ENCODE measurements around the gene TIMM10. TPM values are rescaled to one million over a fixed set of nuclear protein-coding genes. Genes with fewer than 3 reads are reported as not detected.
A peak's percentile ranks its signal among the peaks of the same experiment; 100 is the strongest.

Gene TIMM10
- total RNA-seq, 2 experiments from 2014 or later, result 44.0 to 48.1 TPM

DNA sequence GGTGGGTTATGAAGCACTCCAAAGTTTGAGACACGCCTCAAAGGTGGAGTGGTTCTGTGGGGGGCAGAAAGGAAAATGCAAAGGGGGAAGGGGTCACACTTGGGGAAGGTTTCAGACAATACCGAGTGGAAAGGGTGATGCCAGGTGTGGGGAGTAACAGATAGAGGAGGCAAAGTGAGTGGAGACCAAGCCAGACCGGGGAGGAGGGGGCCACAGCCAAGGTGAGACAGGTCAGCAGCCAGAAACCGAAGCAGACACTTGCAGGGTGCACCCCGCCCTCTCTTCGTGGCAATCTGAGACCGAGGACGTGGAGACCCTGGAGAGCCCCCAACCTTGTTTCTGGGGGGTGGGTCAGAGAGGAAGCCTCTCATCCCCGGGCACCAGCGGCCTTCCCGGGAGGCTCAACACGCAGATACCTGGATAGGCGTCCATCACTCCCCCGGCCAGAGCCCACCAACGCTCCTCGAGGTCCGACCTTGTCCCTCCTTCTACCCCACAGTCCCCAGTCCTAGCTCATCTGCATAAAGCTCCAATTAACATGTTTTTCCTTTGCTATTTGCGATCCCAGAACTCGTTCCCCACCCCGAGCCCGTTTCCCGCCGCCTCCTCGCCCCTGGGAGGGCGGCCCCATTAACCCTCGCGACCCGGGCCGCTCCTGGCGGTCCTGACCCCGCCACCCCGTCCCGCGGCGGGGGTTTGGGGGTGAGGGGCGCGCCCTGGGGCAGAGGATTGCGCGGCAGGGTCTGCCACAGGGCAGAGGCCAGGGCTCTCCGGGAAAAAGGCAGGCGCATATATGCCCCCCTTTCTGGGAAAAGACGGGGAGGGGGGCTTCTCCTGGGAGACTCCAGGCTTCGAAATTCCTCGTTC, 48.4 kb downstream of the TIMM10 start:
- POLR2A ChIA-PET, result interaction anchor here (0.6 to 1.3 kb wide), 2 partner anchors 24 to 98 kb away, joined by 3 read pairs; no protein-coding TSS in a partner anchor
- no peak overlapping the region for H3K27ac Mint-ChIP-seq
- H3K4me3 Mint-ChIP-seq, result no peak overlapping the region
- H3K27me3 Mint-ChIP-seq, result peaks cover 40% of the 10 kb centered on the region
- peaks cover 6% of the 10 kb centered on the region for H3K36me3 Mint-ChIP-seq
- peaks cover 5% of the 10 kb centered on the region for H3K4me1 Mint-ChIP-seq
- DNase-seq (no peak), ATAC-seq (ENCODE audit: low read depth) (no peak)
- no peaks in the 10 kb centered on the region for H3K9me3 Mint-ChIP-seq

DNA sequence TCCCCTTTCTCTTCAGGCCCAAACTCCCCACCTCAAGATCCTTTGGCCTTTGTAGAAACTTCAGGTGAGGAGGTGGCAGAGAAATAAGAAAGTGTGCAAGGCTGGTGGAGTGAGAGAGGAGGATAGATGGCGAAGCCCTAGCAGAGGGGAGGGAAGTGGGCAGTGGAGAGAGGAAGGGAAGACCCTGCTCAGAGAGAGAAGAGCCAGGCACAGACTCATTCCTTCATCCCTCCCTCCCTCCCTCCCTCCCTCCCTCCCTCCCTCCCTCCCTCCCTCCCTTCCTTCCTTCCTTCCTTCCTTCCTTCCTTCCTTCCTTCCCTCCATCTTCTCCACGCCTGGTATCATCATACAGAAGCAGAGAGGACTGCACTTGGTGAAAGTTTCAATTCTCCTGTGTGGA, 49.2 kb downstream of the TIMM10 start:
- no peak for DNase-seq
- H3K27ac Mint-ChIP-seq, result no peak overlapping the region
- H3K4me3 Mint-ChIP-seq, result no peak overlapping the region
- peaks cover 45% of the 10 kb centered on the region for H3K27me3 Mint-ChIP-seq
- ATAC-seq (ENCODE audit: low read depth), result no peak
- H3K4me1 Mint-ChIP-seq, result peaks cover 8% of the 10 kb centered on the region
- no peaks in the 10 kb centered on the region for H3K9me3 Mint-ChIP-seq
- POLR2A ChIA-PET, result interaction anchor here (1.6 kb wide), 1 partner anchor 24 kb away, joined by 4 read pairs; no protein-coding TSS in a partner anchor
- H3K36me3 Mint-ChIP-seq, result peaks cover 6% of the 10 kb centered on the region

DNA sequence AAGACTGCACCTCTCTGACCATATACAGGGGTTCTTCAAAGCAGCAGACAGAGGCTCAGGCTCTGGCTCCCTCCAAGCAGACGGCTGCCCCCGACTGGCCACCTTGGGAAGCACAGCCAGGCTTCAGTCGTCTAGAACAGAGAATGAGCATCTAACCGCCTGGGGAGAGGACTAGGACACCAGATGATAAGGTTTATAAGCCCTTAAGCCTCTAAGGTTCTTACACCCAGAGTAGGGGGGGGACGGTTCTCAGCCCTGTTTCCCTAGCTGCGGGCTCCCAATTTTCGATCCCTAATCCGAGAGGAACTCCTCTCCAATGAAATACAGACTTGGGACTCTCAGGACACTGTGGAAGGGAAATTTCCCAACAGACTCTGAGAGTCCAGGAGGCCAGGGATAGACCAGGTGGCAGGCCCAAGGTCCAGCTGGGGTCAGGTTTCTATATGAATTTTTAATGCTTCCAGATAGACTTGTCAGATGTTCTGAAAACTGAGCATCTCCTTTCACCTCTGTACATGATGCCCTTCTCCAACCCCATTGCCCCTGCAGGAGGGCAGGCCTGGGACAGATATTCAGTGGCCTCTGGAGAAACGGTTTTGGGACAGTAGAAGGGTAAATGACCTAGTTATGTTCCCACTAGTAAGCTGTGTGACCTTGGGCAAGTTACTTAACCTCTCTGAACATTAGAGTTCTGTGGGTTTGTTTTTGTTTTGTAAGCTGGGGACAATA, 50.0 kb downstream of the TIMM10 start:
- H3K27ac Mint-ChIP-seq, result no peak overlapping the region
- no peak overlapping the region for H3K4me3 Mint-ChIP-seq
- H3K36me3 Mint-ChIP-seq, result peaks cover 2% of the 10 kb centered on the region
- peaks cover 12% of the 10 kb centered on the region for H3K4me1 Mint-ChIP-seq
- H3K9me3 Mint-ChIP-seq, result no peaks in the 10 kb centered on the region
- DNase-seq (peak; percentile 83), ATAC-seq (ENCODE audit: low read depth) (peak; percentile 56)
- peaks cover 45% of the 10 kb centered on the region for H3K27me3 Mint-ChIP-seq
- POLR2A ChIA-PET, result interaction anchor here (1.6 kb wide), 1 partner anchor 23 kb away, joined by 4 read pairs; no protein-coding TSS in a partner anchor

DNA sequence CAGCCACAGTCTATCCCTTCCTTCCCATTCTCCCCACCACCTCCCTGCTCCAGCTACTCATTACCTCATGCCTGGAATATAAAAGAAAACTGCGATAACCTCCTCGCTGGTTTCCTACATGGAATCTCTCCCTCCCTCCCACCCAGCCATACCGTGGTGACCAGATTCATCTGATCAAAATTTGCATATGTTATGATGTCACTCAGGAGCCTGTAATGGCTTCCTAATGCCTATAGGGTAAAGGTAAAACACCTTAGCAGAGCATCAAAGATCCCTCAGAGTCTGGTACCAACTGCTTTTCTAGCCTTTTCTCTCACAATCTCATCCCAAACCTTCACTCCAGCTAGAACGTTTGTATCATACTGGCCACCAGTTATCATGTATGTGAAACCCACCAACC, 50.6 kb downstream of the TIMM10 start:
- no peak overlapping the region for H3K4me3 Mint-ChIP-seq
- peaks cover 17% of the 10 kb centered on the region for H3K4me1 Mint-ChIP-seq
- H3K36me3 Mint-ChIP-seq, result no peaks in the 10 kb centered on the region
- no peak overlapping the region for H3K27ac Mint-ChIP-seq
- H3K9me3 Mint-ChIP-seq, result no peaks in the 10 kb centered on the region
- ATAC-seq (ENCODE audit: low read depth) (no peak), DNase-seq (no peak)
- H3K27me3 Mint-ChIP-seq, result peaks cover 45% of the 10 kb centered on the region
- POLR2A ChIA-PET, result interaction anchor here (1.6 kb wide), 1 partner anchor 22 kb away, joined by 4 read pairs; no protein-coding TSS in a partner anchor

DNA sequence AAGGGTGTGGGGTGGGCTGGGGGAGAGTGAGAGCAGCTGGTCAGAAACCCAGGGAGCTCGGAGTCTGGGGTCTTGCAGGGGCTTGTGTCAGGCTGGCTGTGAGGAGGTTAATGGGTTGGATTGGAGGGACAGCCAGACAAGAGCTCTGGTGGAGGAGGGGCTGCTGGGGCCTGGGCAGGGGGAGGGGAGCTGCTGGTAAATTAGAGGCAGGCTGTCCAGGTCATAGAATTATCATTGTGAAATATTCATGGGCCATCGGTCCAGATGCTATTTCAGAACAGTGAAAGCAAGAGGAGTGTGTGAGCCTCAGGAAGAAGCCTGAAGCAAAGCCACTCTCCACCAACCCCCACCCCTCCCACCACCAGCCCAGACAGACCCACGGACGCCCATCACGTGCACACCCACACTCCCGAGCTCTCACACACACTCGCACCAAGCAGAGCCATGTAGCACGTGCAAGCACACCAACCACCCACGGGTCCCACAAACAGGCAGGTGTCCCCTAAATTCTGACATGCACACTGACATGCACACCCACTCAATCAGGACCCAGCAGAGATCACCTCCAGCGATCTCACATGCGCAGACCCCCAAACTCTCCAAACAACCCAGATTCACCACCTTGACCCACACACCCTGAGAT, 51.4 kb downstream of the TIMM10 start:
- H3K36me3 Mint-ChIP-seq, result no peaks in the 10 kb centered on the region
- peaks cover 24% of the 10 kb centered on the region for H3K4me1 Mint-ChIP-seq
- H3K27ac Mint-ChIP-seq, result no peak overlapping the region

More for the DNA sequence above, 51.4 kb downstream of the TIMM10 start:
- DNase-seq, result no peak
- Mint-ChIP-seq H3K4me3 (no peak overlapping the region), H3K9me3 (no peaks in the 10 kb centered on the region), H3K27me3 (peaks cover 45% of the 10 kb centered on the region)
- ATAC-seq (ENCODE audit: low read depth), result no peak
- POLR2A ChIA-PET, result interaction anchor here (0.6 kb wide), 1 partner anchor 9 kb away, joined by 4 read pairs; no protein-coding TSS in a partner anchor

Other genes with a start within 250 kb of the TIMM10 start
- 10 to 100 TPM; 15.7 to 18.0 TPM for gene TNKS1BP1, start 205.8 kb downstream of the TIMM10 start, total RNA-seq
- 100 to 1,000 TPM; 127 to 130 TPM for gene SSRP1, start 194.9 kb downstream of the TIMM10 start, total RNA-seq
- not detected for gene P2RX3, start 192.4 kb downstream of the TIMM10 start, total RNA-seq
- gene PRG3, start 149.6 kb downstream of the TIMM10 start, total RNA-seq, result not detected
- gene PRG2, start 140.1 kb downstream of the TIMM10 start, total RNA-seq, result under 1 TPM in 1 of 2 experiments, not detected in 1; 0.25 TPM
- 10 to 100 TPM; 67.4 to 67.8 TPM for gene SLC43A3, start 103.6 kb downstream of the TIMM10 start, total RNA-seq
- 1 to 10 TPM in 1 of 2 experiments, under 1 TPM in 1; 0.96 to 1.6 TPM for gene RTN4RL2, start 70.2 kb downstream of the TIMM10 start, total RNA-seq
- gene SLC43A1, start 15.1 kb downstream of the TIMM10 start, total RNA-seq, result 10 to 100 TPM; 28.2 to 28.8 TPM
- not detected for gene SMTNL1, start 6.8 kb upstream of the TIMM10 start, total RNA-seq
- gene UBE2L6, start 36.9 kb upstream of the TIMM10 start, total RNA-seq, result 100 to 1,000 TPM; 220 to 221 TPM
- gene SERPING1, start 66.9 kb upstream of the TIMM10 start, total RNA-seq, result under 1 TPM; 0.45 to 0.61 TPM
- gene YPEL4, start 119.2 kb upstream of the TIMM10 start, total RNA-seq, result 1 to 10 TPM; 6.9 to 7.1 TPM
- gene CLP1, start 127.0 kb upstream of the TIMM10 start, total RNA-seq, result 10 to 100 TPM; 17.3 to 18.2 TPM
- 10 to 100 TPM; 76.3 to 78.4 TPM for gene ZDHHC5, start 137.4 kb upstream of the TIMM10 start, total RNA-seq
- gene MED19, start 181.5 kb upstream of the TIMM10 start, total RNA-seq, result 10 to 100 TPM; 13.1 to 14.0 TPM
- 10 to 100 TPM; 61.6 to 64.7 TPM for gene TMX2, start 181.8 kb upstream of the TIMM10 start, total RNA-seq
- gene SELENOH, start 210.7 kb upstream of the TIMM10 start, total RNA-seq, result 100 to 1,000 TPM; 176 to 178 TPM
- gene BTBD18, start 221.1 kb upstream of the TIMM10 start, total RNA-seq, result not detected
- gene CTNND1, start 231.0 kb upstream of the TIMM10 start, total RNA-seq, result 10 to 100 TPM in 1 of 2 experiments, 1 to 10 TPM in 1; 9.3 to 11.2 TPM

Measured in activated naive CD8-positive, alpha-beta T cell treated with anti-CD3 and anti-CD28 coated beads, Interleukin-2, amount 10 ng/mL, durations not matched to agents 7 days and 5 days (primary cell).